ENCODE data around the gene ZFYVE19.

DNA sequence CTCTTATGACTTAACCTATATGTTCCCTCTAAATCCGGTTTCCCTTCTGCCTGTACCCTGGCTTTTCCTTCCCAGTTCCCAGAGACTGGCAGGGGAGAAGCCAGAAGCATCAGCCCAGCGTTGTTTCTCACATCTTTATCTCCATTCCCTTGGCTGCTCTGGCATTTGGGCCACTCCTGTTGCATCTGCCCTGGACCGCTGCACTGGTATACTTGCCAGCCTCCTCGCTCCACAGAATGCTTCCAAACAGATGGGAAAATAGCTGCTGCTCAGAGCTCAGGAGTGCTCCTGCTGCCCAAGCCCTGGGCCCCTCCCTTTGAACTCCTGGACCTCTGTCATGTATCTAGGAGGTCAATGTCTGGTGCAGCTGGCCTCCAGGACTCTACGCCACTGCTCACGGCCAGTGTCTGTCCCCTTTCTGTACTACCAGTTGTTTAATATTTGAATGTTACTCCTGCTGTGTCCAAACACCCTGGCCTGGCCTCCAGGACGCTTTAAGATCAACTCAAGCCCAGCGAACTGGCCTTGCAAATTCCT lies 43.8 kb downstream of the ZFYVE19 start:
- TF ChIP-seq, protein P1, sequence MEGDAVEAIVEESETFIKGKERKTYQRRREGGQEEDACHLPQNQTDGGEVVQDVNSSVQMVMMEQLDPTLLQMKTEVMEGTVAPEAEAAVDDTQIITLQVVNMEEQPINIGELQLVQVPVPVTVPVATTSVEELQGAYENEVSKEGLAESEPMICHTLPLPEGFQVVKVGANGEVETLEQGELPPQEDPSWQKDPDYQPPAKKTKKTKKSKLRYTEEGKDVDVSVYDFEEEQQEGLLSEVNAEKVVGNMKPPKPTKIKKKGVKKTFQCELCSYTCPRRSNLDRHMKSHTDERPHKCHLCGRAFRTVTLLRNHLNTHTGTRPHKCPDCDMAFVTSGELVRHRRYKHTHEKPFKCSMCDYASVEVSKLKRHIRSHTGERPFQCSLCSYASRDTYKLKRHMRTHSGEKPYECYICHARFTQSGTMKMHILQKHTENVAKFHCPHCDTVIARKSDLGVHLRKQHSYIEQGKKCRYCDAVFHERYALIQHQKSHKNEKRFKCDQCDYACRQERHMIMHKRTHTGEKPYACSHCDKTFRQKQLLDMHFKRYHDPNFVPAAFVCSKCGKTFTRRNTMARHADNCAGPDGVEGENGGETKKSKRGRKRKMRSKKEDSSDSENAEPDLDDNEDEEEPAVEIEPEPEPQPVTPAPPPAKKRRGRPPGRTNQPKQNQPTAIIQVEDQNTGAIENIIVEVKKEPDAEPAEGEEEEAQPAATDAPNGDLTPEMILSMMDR (IDR thresholded peaks at IDR 0.05), result no peak
- TF ChIP-seq POLR2A (IDR thresholded peaks at IDR 0.05), result no peak
